HG03558 (cell line): ENCODE results near the gene C18orf54.
"Not testable (repeated sequence)": the region's sequence is repeated elsewhere in the genome, so short reads cannot be mapped to it uniquely, and the experiment has no call there.

Experiments used
- ATAC-seq: cut with Tn5 transposase; IDR thresholded peaks from one replicate; pipeline ENCODE4 v1.9.1; 2021; ENCODE audit warnings: moderate number of reproducible peaks; ENCODE audit not compliant: unreplicated experiment; ENCODE audit errors: extremely low read depth

The C18orf54 gene

DNA sequence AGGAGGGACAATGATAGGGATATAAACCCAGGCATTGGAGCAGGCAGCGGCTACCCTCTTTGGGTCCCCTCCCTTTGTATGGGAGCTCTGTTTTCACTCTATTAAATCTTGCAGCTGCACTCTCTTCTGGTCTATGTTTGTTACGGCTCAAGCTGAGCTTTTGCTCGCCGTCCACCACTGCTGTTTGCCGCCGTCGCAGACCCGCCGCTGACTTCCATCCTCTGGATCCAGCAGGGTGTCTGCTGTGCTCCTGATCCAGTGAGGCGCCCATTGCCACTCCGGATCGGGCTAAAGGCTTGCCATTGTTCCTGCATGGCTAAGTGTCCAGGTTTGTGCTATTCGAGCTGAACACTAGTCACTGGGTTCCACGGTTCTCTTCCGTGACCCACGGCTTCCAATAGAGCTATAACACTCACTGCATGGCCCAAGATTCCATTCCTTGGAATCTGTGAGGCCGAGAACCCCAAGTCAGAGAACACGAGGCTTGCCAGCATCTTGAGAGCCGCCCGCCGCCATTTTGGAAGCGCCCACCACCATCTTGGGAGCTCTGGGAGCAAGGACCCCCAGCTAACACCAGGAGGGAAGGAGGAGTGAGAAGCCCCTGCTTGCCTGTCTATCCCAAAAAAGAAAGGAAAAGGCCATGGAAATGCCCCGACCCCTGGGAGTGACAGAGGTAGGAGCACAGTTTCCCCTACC, 29.2 kb downstream of the C18orf54 start:
- not testable (repeated sequence) for ATAC-seq

DNA sequence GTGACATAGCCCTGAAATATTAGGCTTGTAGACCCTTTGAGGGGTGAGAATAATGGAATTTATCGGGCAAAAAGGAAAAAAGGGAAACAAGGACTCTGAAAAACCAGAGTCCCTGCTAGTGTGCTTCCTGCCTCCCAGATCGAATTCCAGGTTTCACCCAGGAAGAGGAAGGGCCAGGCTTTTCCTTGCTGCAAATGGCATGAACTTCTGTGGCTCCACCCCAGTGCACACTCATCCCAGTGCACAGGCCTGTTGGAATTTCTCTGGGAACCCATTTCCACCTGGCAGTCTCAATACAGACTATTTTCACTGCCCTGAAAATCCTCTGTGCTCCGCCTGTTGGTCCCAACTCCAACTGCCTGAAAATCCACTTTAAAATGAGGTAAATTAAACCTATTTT, 29.9 kb downstream of the C18orf54 start:
- no peak for ATAC-seq

DNA sequence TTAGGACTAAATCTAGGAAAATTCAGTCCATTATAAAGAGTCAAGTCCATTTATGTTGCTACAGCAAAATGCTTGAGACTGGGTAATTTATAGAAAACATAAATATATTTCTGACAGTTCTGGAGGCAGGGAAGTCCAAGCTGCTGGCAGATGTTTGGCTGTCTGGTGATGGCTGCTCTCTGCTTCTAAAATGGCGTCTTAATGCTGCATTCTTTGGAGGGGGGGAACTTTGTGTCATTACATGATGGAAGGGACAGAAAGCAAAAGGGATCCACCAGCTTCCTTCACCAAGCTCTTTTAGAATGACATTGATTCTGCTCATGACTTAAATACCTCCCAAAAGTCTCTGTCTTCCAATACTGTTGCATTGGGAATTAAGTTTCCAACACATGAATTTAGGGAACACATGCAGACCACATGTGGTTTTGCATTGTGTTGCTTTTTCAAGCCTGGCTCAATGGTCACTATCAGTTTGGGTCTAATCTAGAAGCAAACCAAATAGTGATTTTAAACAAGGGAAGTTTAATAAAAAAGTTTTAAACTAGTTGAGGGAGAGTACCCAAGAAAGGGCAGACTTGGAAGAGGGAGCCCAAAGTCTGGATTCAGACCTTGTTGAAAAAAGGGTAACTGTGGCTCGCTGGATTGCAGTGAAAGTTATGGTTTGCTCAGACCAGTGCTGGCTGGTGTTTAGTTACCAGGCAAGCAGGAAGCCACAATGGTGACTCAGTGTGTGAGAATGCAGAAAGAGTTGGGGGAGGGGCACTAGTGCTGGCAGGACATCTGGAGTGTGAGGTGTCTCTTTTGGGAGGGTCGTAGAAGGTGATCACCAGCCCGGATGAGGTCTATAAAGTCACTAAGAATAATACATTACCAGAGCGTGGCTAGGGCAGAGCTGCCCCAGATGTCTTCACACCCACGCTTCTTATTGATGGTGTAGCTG, 30.8 kb downstream of the C18orf54 start:
- peak; percentile 95 for ATAC-seq

DNA sequence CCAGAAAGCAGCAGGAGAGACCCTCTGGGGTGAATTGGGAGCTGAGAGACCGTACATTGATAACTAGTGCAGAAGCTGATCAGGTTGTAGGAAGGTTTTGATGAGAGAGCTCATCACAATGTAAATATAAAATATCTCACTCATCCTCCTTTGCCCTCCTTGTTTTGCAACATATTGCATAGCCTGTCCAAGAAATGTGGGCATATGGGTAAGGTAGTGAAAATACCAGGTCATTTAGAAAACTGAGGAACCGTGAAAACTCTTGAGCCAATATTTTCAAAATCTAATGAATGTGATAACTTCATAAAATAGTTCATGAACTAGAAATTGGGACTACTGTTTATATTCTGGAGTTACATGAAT, 31.4 kb downstream of the C18orf54 start:
- no peak for ATAC-seq

DNA sequence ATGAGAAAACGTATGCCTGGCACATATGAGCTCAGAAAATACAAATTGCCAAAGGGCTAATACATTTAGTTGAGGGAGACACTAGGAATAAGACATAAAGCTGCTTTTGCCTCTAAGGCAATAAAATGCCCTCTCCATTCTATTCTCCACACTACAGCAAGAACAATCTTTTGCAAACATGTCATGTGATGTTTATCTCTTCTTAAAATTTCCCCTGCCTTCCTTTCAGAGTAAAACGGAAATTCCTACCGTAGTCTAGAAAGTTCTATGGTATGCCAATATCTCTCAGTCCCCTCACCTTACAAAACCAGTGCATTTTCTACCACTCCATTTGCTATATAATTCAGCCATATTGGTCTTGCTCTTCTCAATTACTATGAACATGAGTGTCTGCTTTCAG, 33.1 kb downstream of the C18orf54 start:
- no peak for ATAC-seq

DNA sequence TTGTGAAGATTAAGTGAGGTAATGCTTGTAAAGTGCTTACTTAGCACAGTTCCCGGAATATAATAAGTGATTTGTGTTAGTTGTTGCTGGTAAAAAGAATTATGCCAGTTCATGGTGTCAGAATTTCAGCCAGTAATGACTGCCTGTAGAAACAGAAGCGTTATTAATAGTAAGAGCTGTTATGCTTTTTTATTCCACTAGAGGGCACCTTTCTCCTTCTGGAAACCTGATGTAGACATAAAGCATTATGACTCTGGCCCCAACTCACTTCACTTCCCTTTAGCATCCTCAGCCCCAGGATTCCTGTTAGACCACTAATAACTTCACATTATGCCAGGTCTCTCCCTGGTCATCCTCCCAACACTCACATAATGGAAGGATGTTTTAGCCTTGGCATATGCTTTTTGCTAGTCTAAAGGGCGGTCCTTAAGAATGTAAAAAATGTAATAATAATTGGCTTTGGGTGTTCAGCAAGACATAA, 34.9 kb downstream of the C18orf54 start:
- ATAC-seq: peak; percentile 34

DNA sequence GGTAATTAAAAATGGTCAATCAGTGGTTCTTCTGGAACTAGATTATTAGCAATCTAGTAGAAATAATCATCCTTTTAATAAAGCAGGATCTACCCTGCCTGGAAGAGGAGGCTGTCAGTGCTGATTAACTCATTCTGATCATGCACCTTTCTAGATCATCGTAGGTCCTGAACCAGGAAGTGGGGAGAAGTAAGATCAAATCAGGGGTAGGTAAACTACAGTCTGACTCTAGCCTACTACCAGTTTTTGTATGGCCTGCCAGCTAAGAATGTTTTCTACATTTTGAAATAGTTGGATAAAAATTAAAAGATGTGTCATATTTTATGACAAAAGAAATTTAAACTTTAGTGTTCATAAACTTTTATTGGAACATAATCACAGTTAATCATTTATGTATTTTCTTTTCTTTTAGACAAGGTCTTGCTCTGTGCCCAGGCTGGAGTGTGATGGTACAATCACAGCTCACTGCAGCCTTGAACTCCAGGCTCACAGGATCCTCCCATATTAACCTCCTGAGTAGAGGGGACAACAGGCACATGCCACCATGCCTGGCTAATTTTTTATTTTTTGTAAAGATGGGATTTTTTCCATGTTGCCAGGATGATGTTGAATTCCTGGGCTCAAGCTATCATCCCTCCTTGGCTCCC, 36.1 kb downstream of the C18orf54 start:
- ATAC-seq: no peak

DNA sequence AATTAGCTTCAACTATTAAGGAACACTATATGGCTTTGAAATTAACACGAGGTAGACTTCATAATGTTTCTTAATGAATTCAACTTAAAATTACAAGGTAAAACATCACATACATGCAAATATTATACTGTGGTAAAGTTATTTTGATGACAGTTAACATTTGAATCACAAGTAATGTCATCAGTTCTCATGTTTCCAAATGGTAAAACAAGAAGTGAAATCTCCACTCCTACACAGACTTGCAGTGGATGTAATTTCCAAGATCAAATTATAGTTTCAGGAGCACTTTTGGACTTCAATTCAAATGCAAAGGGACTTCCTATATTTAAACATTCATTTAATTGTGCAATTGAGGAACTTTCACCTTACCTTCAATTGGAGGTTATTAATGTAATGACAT, 39.1 kb downstream of the C18orf54 start:
- ATAC-seq: no peak

DNA sequence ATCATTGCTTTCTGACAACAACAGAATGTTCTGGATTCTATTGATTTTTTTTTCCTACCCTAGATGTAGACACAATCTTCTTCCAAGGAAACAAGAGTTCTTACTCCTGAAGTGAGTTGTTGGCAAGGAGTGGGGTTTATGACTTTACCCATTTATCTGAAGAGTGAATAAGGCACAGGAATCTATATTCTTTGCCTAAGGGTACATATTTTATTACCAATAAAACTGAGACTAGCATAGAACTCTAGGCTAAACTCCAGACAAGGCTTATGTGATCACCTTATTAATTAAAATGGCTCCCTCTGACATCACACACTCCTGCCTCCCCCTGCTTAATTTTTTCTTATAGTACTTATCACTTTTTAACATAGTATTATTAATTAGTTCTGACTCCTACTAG, 47.6 kb downstream of the C18orf54 start:
- ATAC-seq: no peak

DNA sequence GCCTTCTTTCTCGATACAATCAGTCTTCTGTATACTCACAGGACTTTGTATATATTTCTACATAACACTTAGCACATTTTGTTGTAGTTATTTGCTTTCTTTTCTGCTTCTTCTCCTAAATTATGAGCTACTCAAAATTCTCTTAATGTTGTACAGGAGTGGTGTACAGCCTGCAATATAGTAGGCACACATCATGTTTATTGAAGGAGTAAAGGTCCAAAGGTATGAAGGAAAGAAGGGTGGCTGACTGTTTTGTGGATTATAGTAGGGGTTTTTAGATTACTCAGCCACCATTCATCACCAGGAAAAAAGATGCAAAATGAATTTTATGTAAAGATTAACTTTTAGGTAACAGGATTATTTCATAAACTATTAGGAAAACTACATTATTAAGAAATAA, 54.1 kb downstream of the C18orf54 start:
- no peak for ATAC-seq

DNA sequence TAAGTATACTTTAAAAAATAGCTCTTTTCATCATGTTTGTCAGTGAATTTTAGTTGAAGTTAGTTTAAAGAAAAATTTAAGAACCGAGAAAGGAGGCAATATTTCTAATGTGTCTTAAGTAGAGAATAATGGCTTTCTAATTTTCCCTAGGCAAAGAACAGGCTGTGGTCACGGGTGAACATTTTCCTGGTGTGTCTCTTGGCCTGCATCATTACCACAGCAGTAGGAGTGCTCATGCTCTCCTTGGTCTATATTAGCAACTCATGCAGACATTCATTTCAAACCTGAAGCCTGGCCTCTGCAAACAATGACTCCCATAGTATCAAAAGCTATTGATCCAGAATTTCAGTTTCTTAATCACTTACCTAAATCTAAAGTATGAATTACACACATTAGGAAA, 57.4 kb downstream of the C18orf54 start:
- no peak for ATAC-seq

DNA sequence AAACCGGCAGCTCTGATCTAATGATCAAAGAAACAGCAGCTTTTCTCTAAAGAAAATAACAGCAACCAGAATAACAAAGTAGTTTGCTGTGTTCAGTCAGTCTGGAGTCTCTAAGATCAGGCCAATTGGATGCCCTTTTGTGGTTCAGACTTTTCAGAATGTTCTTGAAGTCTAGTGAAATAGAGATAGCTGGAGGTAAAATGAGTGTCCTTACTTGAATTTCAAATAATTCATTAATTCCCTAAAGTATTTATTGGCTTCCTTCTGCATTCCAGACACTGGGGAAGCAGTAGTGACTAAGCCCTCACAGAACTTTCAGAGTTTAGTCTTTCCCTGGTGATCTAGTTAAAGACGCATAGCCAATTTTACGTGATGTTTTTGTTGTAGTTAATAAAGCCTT, 58.7 kb downstream of the C18orf54 start:
- no peak for ATAC-seq

DNA sequence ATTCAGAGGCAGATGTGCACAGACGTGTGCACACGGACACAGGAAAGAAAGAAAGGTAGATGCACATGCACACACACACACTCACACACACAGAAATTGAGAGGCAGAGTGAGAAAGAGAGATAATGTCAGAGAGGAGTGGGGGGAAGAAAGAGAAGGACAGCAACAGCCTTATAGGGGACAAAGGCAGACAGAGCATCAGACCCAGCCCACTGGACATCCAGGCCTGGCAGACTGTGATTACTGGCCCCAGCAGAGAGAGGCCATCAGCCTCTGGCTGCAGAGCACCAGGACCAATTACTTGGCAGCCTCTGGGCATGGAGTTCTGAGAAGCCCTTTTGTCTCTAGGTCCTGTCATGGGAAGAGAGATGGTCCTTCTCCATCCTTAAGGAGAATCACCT, 66.1 kb downstream of the C18orf54 start:
- no peak for ATAC-seq

DNA sequence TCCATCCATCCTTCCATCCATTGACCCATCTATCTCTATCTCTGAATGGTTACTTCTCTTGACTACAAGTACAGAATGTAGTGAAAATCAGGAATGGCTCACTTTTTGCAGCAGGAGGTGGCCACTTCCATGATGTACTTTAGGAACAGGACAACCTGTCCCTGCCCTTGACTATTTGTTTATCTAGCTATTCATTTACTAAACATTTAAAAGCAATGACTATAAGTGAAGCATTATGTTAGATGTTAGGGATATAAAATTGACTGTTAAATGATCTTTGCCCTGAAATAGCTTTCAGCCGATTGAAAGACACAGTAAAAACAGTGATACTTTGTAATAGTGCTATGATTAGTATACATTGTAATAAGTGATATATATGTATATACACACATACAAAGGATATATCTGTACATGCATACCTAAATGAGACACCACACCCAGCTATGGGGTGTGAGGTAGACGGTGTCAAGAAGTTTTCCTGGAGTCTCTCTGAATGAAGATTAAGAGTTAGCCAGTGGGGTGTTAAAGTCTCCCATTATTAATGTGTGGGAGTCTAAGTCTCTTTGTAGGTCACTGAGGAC, 68.5 kb downstream of the C18orf54 start:
- no peak for ATAC-seq
